Activated B cell treated with CpG ODN at 0.5 μM for 24 hours (primary cell): ENCODE data around the gene CSKMT. TPM values are rescaled to one million over a fixed set of nuclear protein-coding genes. Genes with fewer than 3 reads are reported as not detected.

Source experiments
- ATAC-seq: fragments of 200-7000 bp; cut with Tn5 transposase; one replicate; pipeline ENCODE4 v1.10.0; 2021; ENCODE audit warnings: low read depth, mild to moderate bottlenecking, moderate library complexity
- CTCF ChIA-PET: fragments of 350-600 bp; sonication (Branson Sonifier 250); formaldehyde crosslinking; loops from one replicate; lab custom pipeline; 2021; ENCODE audit warnings: antibody characterized with exemption; lab: Charles Lee
- POLR2A ChIA-PET: fragments of 350-600 bp; sonication (Branson Sonifier 250); formaldehyde crosslinking; loops from one replicate; lab custom pipeline; 2021; ENCODE audit warnings: antibody characterized with exemption; lab: Charles Lee
- DNase-seq: peaks from one replicate; pipeline ENCODE4 v3.0.0; 2022
- H3K27ac Mint-ChIP-seq: one replicate; pipeline ENCODE4 v1.8.0; 2020; ENCODE audit warnings: mixed read lengths
- H3K27me3 Mint-ChIP-seq: one replicate; pipeline ENCODE4 v1.8.0; 2021; ENCODE audit warnings: mixed read lengths
- H3K36me3 Mint-ChIP-seq: one replicate; pipeline ENCODE4 v1.8.0; 2021; ENCODE audit warnings: low read depth, mixed read lengths
- H3K4me1 Mint-ChIP-seq: one replicate; pipeline ENCODE4 v1.8.0; 2021; ENCODE audit warnings: mixed read lengths
- H3K4me3 Mint-ChIP-seq: one replicate; pipeline ENCODE4 v1.8.0; 2020; ENCODE audit warnings: mild to moderate bottlenecking, mixed read lengths
- H3K9me3 Mint-ChIP-seq: one replicate; pipeline ENCODE4 v1.8.0; 2020; ENCODE audit warnings: mixed read lengths
- CTCF ChIP-seq: fragments of 200-600 bp; IDR thresholded peaks from one replicate; pipeline ENCODE4 v1.8.0; 2022; ENCODE audit warnings: antibody characterized with exemption, mild to moderate bottlenecking
- intact Hi-C: fragments of 100-400 bp; cut with micrococcal nuclease; formaldehyde crosslinking; loops from one replicate; pipeline ENCODE4 v1.15.1; 2024
- total RNA-seq: library from RNA; stranded (reverse); gene quantifications from 2 replicates; pipeline ENCODE4 v1.2.3, GENCODE V29; 2022

The CSKMT gene
- total RNA-seq, 1 donor from 2014 or later = 52.1 TPM

- peak overlapping the region; percentile 88 for H3K27ac Mint-ChIP-seq
- no peaks in the 10 kb centered on the region for H3K9me3 Mint-ChIP-seq
- peak overlapping the region; percentile 97 for H3K4me3 Mint-ChIP-seq
- ATAC-seq = peak; percentile 33
- ChIA-PET CTCF (interaction anchor here (0.8 to 2.1 kb wide), 10 partner anchors 10 to 241 kb away, joined by 3 to 12 read pairs (median 4); partner anchors contain the start of genes INTS5, SLC3A2 and TUT1), POLR2A (interaction anchor here (0.5 to 12.8 kb wide), 54 partner anchors 12 to 1652 kb away, joined by 3 to 400 read pairs (median 6); partner anchors contain the start of genes B3GAT3, BSCL2, EEF1G and EML3)
- intact Hi-C loops = loop anchor here (1.0 to 2.0 kb wide), 9 partner anchors 12 to 216 kb away; partner anchors contain the start of genes EML3, GANAB, INTS5 and TMEM179B
- H3K4me1 Mint-ChIP-seq = peaks cover 49% of the 10 kb centered on the region
- TF ChIP-seq CTCF = no peak
- peaks cover 45% of the 10 kb centered on the region for H3K36me3 Mint-ChIP-seq
- no peak for DNase-seq
- no peaks in the 10 kb centered on the region for H3K27me3 Mint-ChIP-seq
Observed at GRCh38 chr11:62665599-62666258, 617 bp downstream of the CSKMT start.

DNA sequence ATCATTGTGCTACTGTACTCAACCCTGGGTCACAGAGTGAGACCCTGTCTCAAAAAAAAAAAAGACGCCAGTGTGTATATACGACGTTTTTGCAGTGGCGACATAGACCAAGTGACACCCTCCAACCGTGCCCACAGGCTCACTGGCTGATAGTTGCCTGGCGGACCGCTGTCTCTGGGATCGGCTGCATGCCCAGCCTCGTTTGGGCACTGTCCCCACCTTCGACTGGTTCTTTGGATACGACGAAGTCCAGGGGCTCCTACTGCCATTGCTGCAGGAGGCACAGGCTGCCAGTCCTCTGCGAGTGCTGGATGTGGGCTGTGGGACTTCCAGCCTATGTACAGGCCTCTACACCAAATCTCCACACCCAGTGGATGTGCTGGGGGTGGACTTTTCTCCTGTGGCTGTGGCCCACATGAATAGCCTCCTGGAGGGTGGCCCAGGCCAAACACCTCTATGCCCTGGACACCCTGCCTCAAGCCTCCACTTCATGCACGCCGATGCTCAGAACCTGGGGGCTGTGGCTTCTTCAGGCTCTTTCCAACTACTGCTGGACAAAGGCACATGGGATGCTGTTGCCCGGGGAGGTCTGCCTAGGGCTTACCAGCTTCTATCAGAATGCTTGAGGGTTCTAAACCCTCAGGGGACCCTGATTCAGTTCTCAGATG, 1.3 kb downstream of the CSKMT start:
- ATAC-seq (no peak), DNase-seq (no peak)
- CTCF ChIA-PET = interaction anchor here (1.5 kb wide), 1 partner anchor 28 kb away, joined by 6 read pairs; no protein-coding TSS in a partner anchor
- Mint-ChIP-seq H3K9me3 (no peaks in the 10 kb centered on the region), H3K27ac (peak overlapping the region; percentile 88), H3K4me3 (peak overlapping the region; percentile 97), H3K36me3 (peaks cover 45% of the 10 kb centered on the region), H3K27me3 (no peaks in the 10 kb centered on the region), H3K4me1 (peaks cover 56% of the 10 kb centered on the region)
- POLR2A ChIA-PET = interaction anchor here (0.5 to 12.8 kb wide), 28 partner anchors 11 to 727 kb away, joined by 3 to 400 read pairs (median 18); partner anchors contain the start of genes B3GAT3, BSCL2, EEF1G and GANAB
- TF ChIP-seq CTCF = no peak
- intact Hi-C loops = no loop called here

- DNase-seq (no peak), ATAC-seq (no peak)
- CTCF ChIA-PET = interaction anchor here (1.5 kb wide), 1 partner anchor 27 kb away, joined by 6 read pairs; no protein-coding TSS in a partner anchor
- no peaks in the 10 kb centered on the region for H3K9me3 Mint-ChIP-seq
- no peak for TF ChIP-seq CTCF
- peak overlapping the region; percentile 88 for H3K27ac Mint-ChIP-seq
- POLR2A ChIA-PET = interaction anchor here (0.7 to 12.8 kb wide), 16 partner anchors 10 to 223 kb away, joined by 3 to 400 read pairs (median 12); partner anchors contain the start of genes BSCL2, EEF1G, GANAB and GNG3
- peaks cover 49% of the 10 kb centered on the region for H3K36me3 Mint-ChIP-seq
- intact Hi-C loops = no loop called here
- peaks cover 63% of the 10 kb centered on the region for H3K4me1 Mint-ChIP-seq
- no peaks in the 10 kb centered on the region for H3K27me3 Mint-ChIP-seq
- peak overlapping the region; percentile 97 for H3K4me3 Mint-ChIP-seq
Observed at GRCh38 chr11:62667460-62667859, 2.3 kb downstream of the CSKMT start.

DNA sequence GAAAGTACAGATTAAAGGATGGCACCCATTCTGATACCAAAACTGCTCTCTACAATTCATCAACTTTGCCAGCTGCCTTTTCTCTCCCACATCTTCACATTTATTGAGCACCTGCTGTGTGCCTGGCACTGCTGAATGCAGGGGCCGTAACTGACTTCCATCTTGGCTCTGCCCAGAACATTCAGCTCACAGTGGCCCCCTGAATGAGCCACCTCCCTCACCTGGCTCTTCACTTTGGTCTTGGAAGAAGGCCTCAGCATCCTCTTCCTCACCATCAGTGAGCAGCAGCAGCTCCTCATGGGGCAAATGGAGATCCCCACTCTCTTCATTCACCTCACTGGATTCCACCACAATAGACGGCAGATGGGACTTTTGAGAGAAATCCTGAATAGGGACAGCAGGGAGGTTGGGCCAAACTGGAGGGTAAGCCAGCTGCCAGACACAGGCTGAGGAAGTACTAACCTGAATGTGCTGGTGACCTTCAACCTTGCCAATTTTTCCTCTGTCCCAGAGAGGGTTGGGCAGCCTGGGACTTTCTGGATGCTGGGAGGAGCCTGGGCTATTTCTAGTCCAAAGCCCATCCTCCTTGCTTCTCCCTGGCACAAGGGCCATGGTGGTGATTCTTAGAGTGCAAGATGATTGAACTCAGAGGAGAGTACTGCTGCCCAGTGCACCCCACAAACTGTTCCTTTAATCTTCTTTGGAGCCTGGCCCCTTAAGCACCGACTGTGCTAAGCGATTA, 4.5 kb downstream of the CSKMT start:
- no peak for TF ChIP-seq CTCF
- Mint-ChIP-seq H3K9me3 (no peaks in the 10 kb centered on the region), H3K27me3 (no peaks in the 10 kb centered on the region), H3K27ac (peak overlapping the region; percentile 98), H3K4me3 (peak overlapping the region; percentile 100), H3K4me1 (peaks cover 69% of the 10 kb centered on the region), H3K36me3 (peaks cover 47% of the 10 kb centered on the region)
- DNase-seq (no peak), ATAC-seq (no peak)
- POLR2A ChIA-PET = interaction anchor here (0.7 to 12.8 kb wide), 17 partner anchors 8 to 234 kb away, joined by 3 to 400 read pairs (median 7); partner anchors contain the start of genes B3GAT3, BSCL2, GNG3 and INTS5
- CTCF ChIA-PET = interaction anchor here (1.3 kb wide), 1 partner anchor 13 kb away, joined by 3 read pairs; no protein-coding TSS in a partner anchor
- intact Hi-C loops = loop anchor here (2.0 to 5.0 kb wide), 3 partner anchors 17 to 173 kb away; partner anchors contain the start of genes INTS5 and TTC9C
